ENCODE results near the gene HBG1. TPM values are rescaled to one million over a fixed set of nuclear protein-coding genes. Genes with fewer than 3 reads are reported as not detected.
"Not testable (repeated sequence)": the region's sequence is repeated elsewhere in the genome, so short reads cannot be mapped to it uniquely, and the experiment has no call there.

Gene HBG1
- total RNA-seq, 2 donors from 2014 or later: not detected

DNA sequence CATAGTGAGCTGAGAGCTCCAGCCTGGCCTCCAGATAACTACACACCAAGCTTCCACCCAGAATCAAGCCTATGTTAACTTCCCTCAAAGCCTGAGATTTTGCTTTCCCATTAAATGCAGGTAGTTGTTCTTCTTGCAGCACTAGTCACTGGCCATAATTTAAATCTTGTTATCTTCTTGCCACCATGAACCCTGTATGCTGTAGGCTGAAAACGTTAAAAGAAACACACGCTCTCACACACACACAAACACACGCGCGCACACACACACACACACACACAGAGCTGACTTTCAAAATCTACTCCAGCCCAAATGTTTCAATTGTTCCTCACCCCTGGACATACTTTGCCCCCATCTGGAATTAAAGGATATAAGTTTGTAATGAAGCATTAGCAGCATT lies 3.8 kb upstream of the HBG1 start:
- H3K9me3 ChIP-seq; ATAC-seq (ENCODE audit: insufficient number of reproducible peaks, low FRiP score, low read depth); H3K27ac ChIP-seq; H3K27me3 ChIP-seq (replicated peaks; ENCODE audit: insufficient read depth); H3K4me1 ChIP-seq (ENCODE audit: control insufficient read depth in 1 of 2, low read depth in 2 of 2); H3K4me3 ChIP-seq; H3K36me3 ChIP-seq; DNase-seq (ENCODE audit: low spot score): not testable (repeated sequence)

GRCh38 chr11:5252919-5253265 lies 3.2 kb upstream of the HBG1 start:
- no peaks in the 10 kb centered on the region for H3K36me3 ChIP-seq
- no peaks in the 10 kb centered on the region for H3K27me3 ChIP-seq (replicated peaks; ENCODE audit: insufficient read depth)
- H3K27ac ChIP-seq: no peak overlapping the region
- H3K4me3 ChIP-seq: no peak overlapping the region
- H3K4me1 ChIP-seq (ENCODE audit: control insufficient read depth in 1 of 2, low read depth in 2 of 2): no peaks in the 10 kb centered on the region
- TF ChIP-seq, protein P1, sequence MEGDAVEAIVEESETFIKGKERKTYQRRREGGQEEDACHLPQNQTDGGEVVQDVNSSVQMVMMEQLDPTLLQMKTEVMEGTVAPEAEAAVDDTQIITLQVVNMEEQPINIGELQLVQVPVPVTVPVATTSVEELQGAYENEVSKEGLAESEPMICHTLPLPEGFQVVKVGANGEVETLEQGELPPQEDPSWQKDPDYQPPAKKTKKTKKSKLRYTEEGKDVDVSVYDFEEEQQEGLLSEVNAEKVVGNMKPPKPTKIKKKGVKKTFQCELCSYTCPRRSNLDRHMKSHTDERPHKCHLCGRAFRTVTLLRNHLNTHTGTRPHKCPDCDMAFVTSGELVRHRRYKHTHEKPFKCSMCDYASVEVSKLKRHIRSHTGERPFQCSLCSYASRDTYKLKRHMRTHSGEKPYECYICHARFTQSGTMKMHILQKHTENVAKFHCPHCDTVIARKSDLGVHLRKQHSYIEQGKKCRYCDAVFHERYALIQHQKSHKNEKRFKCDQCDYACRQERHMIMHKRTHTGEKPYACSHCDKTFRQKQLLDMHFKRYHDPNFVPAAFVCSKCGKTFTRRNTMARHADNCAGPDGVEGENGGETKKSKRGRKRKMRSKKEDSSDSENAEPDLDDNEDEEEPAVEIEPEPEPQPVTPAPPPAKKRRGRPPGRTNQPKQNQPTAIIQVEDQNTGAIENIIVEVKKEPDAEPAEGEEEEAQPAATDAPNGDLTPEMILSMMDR (IDR thresholded peaks at IDR 0.05): no peak
- ATAC-seq (ENCODE audit: insufficient number of reproducible peaks, low FRiP score, low read depth) (no peak), DNase-seq (ENCODE audit: low spot score) (no peak)
- no peaks in the 10 kb centered on the region for H3K9me3 ChIP-seq

- no peak for ATAC-seq (ENCODE audit: insufficient number of reproducible peaks, low FRiP score, low read depth)
- H3K27ac ChIP-seq: no peak overlapping the region
- no peak overlapping the region for H3K4me3 ChIP-seq
Observed at GRCh38 chr11:5252192-5252918, 2.7 kb upstream of the HBG1 start.

GRCh38 chr11:5251746-5252145 lies 2.1 kb upstream of the HBG1 start:
- Histone ChIP-seq H3K9me3 (no peaks in the 10 kb centered on the region), H3K27me3 (replicated peaks; ENCODE audit: insufficient read depth) (no peaks in the 10 kb centered on the region), H3K4me3 (no peak overlapping the region), H3K27ac (no peak overlapping the region), H3K36me3 (no peaks in the 10 kb centered on the region), H3K4me1 (ENCODE audit: control insufficient read depth in 1 of 2, low read depth in 2 of 2) (no peaks in the 10 kb centered on the region)
- TF ChIP-seq, protein P1 (IDR thresholded peaks at IDR 0.05): no peak
- DNase-seq (ENCODE audit: low spot score) (no peak), ATAC-seq (ENCODE audit: insufficient number of reproducible peaks, low FRiP score, low read depth) (no peak)

More at GRCh38 chr11:5252192-5252918, 2.7 kb upstream of the HBG1 start:
- no peaks in the 10 kb centered on the region for H3K9me3 ChIP-seq
- no peak for DNase-seq (ENCODE audit: low spot score)
- H3K27me3 ChIP-seq (replicated peaks; ENCODE audit: insufficient read depth): no peaks in the 10 kb centered on the region
- no peaks in the 10 kb centered on the region for H3K36me3 ChIP-seq
- TF ChIP-seq, protein P1 (IDR thresholded peaks at IDR 0.05): no peak
- no peaks in the 10 kb centered on the region for H3K4me1 ChIP-seq (ENCODE audit: control insufficient read depth in 1 of 2, low read depth in 2 of 2)

- ATAC-seq (ENCODE audit: insufficient number of reproducible peaks, low FRiP score, low read depth): no peak
- DNase-seq (ENCODE audit: low spot score): no peak
- H3K27ac ChIP-seq: no peak overlapping the region
Observed at GRCh38 chr11:5250543-5251204, 1.0 kb upstream of the HBG1 start.

GRCh38 chr11:5248498-5248897 lies 1.2 kb downstream of the HBG1 start:
- not testable (repeated sequence) for H3K27me3 ChIP-seq (replicated peaks; ENCODE audit: insufficient read depth); H3K4me1 ChIP-seq (ENCODE audit: control insufficient read depth in 1 of 2, low read depth in 2 of 2); H3K9me3 ChIP-seq; H3K4me3 ChIP-seq; H3K36me3 ChIP-seq; DNase-seq (ENCODE audit: low spot score); H3K27ac ChIP-seq; ATAC-seq (ENCODE audit: insufficient number of reproducible peaks, low FRiP score, low read depth)

More at GRCh38 chr11:5250543-5251204, 1.0 kb upstream of the HBG1 start:
- Histone ChIP-seq H3K9me3 (no peaks in the 10 kb centered on the region), H3K4me1 (ENCODE audit: control insufficient read depth in 1 of 2, low read depth in 2 of 2) (no peaks in the 10 kb centered on the region), H3K4me3 (no peak overlapping the region), H3K36me3 (no peaks in the 10 kb centered on the region), H3K27me3 (replicated peaks; ENCODE audit: insufficient read depth) (no peaks in the 10 kb centered on the region)
- TF ChIP-seq, protein P1 (IDR thresholded peaks at IDR 0.05): no peak
